RWPE2 (cell line): ENCODE data around the gene TAS1R2.

ENCODE experiments used
- ATAC-seq: fragments of 200-7000 bp; cut with Tn5 transposase; 3 replicates; pipeline ENCODE4 v1.9.1; 2021; ENCODE audit warnings: low read depth
- DNase-seq: peaks from one replicate; pipeline ENCODE4 v3.0.0-alpha.2; 2020; ENCODE audit warnings: low spot score
- H3K27ac ChIP-seq: fragments of 450-650 bp; 2 replicates; pipeline ENCODE4 v1.5.1; 2017; ENCODE audit warnings: mild to moderate bottlenecking; ENCODE audit not compliant: poor library complexity, severe bottlenecking
- H3K27me3 ChIP-seq: fragments of 250-450 bp; sonication (Bioruptor Pico); 2 replicates; pipeline ENCODE4 v1.5.1; 2021; ENCODE audit warnings: mild to moderate bottlenecking, moderate library complexity; ENCODE audit not compliant: insufficient read depth, poor library complexity, severe bottlenecking
- H3K36me3 ChIP-seq: fragments of 250-450 bp; sonication (Bioruptor Pico); 2 replicates; pipeline ENCODE4 v1.5.1; 2020; ENCODE audit warnings: low read depth, mild to moderate bottlenecking, moderate library complexity
- H3K4me1 ChIP-seq: fragments of 250-450 bp; sonication (Bioruptor Pico); 2 replicates; pipeline ENCODE4 v1.5.1; 2021; ENCODE audit warnings: mild to moderate bottlenecking, moderate library complexity; ENCODE audit not compliant: insufficient read depth, poor library complexity, severe bottlenecking
- H3K4me3 ChIP-seq: fragments of 250-450 bp; sonication (Bioruptor Pico); 2 replicates; pipeline ENCODE4 v1.5.1; 2021; ENCODE audit warnings: mild to moderate bottlenecking, moderate library complexity; ENCODE audit not compliant: severe bottlenecking
- H3K9me3 ChIP-seq: fragments of 250-450 bp; sonication (Bioruptor Pico); 2 replicates; pipeline ENCODE4 v1.5.1; 2021; ENCODE audit warnings: mild to moderate bottlenecking, moderate library complexity; ENCODE audit not compliant: severe bottlenecking
- TF ChIP-seq, protein P1 (sequence below): fragments of 450-650 bp; IDR thresholded peaks from one replicate; pipeline ENCODE4 v1.5.1; 2017; ENCODE audit warnings: mild to moderate bottlenecking, moderate library complexity; ENCODE audit not compliant: poor library complexity, severe bottlenecking

The TAS1R2 gene

DNA sequence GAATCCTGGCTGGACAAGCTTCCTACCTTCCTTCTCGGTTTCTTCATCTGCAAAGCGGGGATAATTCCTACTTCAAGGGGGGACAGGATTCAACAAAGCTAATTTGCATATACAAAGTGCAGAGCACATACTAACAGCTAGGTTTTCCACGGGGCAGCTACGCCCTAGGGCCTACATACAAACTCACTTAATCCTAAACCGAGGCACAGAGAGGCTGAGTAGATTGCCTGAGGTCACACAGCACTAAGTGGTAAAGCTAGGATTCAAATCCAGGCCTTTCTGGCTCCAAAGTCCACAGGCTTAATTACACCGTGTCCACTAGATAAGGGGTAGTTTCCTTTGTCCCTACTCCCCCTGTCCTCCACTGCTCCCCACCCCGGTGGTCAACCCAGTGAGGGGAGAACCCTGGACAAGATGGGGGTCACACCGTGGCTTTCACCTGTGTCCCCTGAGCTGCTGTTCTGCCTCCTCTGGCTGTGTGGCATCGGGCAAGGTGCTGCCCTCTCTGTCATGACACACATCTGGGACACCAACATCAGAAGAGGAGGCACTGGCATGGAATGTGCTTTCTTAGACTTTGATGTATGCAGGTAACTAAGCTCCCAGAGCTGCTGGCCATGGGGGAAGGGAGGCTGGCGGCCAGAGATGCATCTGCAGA lies 44.5 kb downstream of the TAS1R2 start:
- no peak for ATAC-seq
- Histone ChIP-seq H3K27me3 (peaks cover 7% of the 10 kb centered on the region), H3K4me3 (no peak overlapping the region), H3K27ac (no peak overlapping the region), H3K4me1 (no peaks in the 10 kb centered on the region), H3K36me3 (no peaks in the 10 kb centered on the region), H3K9me3 (no peaks in the 10 kb centered on the region)
- TF ChIP-seq, protein P1, sequence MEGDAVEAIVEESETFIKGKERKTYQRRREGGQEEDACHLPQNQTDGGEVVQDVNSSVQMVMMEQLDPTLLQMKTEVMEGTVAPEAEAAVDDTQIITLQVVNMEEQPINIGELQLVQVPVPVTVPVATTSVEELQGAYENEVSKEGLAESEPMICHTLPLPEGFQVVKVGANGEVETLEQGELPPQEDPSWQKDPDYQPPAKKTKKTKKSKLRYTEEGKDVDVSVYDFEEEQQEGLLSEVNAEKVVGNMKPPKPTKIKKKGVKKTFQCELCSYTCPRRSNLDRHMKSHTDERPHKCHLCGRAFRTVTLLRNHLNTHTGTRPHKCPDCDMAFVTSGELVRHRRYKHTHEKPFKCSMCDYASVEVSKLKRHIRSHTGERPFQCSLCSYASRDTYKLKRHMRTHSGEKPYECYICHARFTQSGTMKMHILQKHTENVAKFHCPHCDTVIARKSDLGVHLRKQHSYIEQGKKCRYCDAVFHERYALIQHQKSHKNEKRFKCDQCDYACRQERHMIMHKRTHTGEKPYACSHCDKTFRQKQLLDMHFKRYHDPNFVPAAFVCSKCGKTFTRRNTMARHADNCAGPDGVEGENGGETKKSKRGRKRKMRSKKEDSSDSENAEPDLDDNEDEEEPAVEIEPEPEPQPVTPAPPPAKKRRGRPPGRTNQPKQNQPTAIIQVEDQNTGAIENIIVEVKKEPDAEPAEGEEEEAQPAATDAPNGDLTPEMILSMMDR = no peak
- DNase-seq = no peak

DNA sequence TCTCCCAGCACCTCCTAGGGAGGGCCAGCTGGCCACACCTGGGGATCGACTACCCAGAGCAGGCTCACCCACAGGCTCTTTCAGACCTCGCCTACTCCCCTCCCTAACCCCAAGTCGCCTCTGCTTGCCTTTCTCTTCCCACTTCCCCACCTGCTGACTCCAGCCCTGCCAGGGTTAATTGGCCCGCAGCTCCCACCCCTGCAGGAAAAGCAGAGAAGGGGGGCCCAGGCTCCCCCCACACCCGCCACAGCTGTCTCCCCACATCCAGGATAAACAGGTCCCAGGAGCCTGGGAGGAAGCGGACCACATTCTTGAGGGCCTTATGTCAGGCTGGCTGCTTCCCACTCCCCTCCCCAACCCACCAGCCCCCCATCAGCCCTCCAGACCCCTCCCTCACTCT lies 45.0 kb downstream of the TAS1R2 start:
- TF ChIP-seq, protein P1 = no peak
- Histone ChIP-seq H3K36me3 (no peaks in the 10 kb centered on the region), H3K4me1 (no peaks in the 10 kb centered on the region), H3K27ac (no peak overlapping the region), H3K27me3 (peaks cover 7% of the 10 kb centered on the region), H3K9me3 (no peaks in the 10 kb centered on the region), H3K4me3 (no peak overlapping the region)
- no peak for DNase-seq
- no peak for ATAC-seq

- DNase-seq = no peak
- ATAC-seq = no peak
- Histone ChIP-seq H3K36me3 (no peaks in the 10 kb centered on the region), H3K27ac (no peak overlapping the region), H3K27me3 (no peaks in the 10 kb centered on the region), H3K4me1 (no peaks in the 10 kb centered on the region), H3K9me3 (no peaks in the 10 kb centered on the region), H3K4me3 (no peak overlapping the region)
- TF ChIP-seq, protein P1 = no peak
Observed at GRCh38 chr1:18812453-18812939, 47.0 kb downstream of the TAS1R2 start.

DNA sequence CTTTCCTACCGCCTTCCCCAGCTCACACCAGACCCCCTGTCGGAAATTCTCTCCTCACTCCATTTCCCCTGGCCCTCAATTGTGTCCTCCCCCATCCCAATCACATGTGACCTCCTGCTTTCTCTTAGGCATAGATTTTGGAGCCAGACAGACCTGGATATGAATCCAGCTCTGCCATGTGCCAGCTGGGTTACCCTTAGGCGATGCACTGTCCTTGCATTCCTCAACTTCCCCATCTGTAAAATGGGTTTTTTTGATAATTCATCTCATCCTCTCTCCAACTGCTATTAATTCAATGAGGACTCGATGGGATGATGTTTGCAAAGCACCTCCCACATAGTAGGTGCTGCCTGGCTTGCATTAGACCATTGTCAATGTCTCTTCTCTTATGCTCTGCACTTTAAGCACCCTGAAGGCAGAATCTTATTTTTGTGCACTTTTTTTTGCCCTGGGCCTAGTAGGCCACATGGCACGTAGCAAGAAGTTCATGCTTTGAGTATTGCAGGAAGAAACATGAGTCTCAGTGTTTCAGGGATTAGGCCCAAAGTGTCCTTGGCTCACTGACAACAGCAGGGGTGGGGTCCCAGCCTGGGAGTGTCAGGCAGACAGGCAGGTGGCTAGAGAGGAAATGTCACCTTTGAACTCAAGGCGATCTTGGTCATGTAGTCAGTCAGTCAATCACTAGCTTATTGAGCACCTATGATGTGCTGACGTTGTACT lies 47.6 kb downstream of the TAS1R2 start:
- no peaks in the 10 kb centered on the region for H3K36me3 ChIP-seq
- ATAC-seq (no peak), DNase-seq (no peak)
- H3K9me3 ChIP-seq = no peaks in the 10 kb centered on the region
- no peak overlapping the region for H3K27ac ChIP-seq
- H3K27me3 ChIP-seq = no peaks in the 10 kb centered on the region
- H3K4me3 ChIP-seq = no peak overlapping the region
- no peaks in the 10 kb centered on the region for H3K4me1 ChIP-seq
- TF ChIP-seq, protein P1 = no peak
